GM18526 (cell line): ENCODE measurements around the gene HMGN4.

Experiments used
- POLR2A ChIP-seq: IDR thresholded peaks from 3 replicates; pipeline ENCODE4 v1.6.1; 2011; ENCODE audit not compliant: insufficient read length; ENCODE audit errors: extremely low read depth

Gene HMGN4

DNA sequence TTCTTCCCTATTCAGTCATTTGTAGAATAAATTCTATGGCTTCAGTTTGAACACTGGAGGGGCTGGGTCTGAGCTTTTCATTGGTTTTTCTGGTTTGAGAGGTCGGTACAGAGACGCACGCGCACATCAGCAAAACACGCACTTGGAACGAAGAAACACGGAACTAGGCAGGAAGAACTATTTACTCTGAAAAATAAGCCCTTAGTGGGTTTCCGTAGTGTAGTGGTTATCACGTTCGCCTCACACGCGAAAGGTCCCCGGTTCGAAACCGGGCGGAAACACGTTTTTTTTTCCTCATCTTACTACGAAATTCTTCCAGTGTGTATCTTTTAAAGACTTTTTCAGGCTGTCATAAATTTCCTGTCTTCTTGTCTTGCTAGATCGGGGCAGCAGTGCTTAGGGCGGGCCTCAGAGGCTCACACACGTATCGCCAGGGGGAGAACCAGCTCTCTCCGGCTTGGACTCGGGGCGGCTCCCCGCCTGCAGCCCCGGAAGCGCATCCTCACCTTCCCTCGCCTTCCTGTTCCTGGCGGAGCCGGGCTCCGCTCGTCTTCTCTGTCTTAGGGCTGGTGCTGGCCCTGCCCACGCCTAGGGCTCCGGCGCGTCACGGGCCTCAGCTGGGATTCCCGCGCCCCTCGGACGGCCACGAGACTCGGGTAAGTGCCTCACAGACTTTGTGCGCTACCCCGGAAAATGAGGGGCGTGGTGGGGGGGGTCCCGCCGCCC is at the start of gene HMGN4:
Gene HMGN4 (plus strand): TSS at position 521 of the 726 bp plus-strand sequence. CDS start 6,841 bp downstream, outside the sequence.
- peak; percentile 74 for TF ChIP-seq POLR2A

DNA sequence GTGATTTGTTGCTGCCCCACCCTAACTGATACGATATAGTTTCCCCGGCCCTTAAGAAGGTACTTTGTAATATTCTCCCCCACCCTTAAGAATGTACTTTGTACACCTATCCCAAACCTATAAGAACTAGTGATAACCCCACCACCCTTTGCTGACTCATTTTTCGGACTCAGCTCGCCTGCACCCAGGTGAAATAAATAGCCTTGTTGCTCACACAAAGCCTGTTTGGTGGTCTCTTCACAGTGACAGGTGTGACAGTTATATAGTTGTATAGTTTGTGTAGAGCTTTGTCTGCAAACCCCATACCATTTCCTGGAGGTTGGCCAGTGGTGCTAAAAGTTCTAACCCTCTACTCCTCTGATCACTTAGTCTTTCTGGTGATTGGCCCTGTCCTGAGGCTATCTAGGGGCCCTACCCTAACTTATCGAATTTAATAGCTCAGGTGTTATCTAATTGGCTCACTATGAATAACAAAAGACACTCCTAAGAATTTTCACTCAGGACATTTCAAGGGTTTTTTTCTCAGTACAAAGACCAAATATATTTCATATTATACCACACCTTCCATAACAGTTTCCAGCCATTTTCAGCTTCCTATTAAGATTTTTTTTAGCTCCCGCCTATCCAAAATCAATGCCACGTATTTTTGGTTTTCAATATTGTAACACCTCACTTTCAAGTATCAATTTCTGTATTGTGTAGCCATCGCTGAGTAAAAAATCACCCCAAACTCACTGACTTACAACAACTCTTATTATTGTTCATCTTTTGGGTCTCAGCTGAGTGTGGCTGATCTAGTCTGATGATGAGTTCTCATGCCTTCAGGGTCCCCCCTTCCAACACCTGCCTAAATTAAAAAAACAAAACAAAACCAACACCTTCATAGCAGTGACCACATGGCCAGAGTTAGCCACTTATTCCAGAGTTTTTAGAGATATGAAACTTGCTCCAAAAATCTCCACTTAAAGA is 47.9 kb upstream of the HMGN4 start:
- no peak for TF ChIP-seq POLR2A

DNA sequence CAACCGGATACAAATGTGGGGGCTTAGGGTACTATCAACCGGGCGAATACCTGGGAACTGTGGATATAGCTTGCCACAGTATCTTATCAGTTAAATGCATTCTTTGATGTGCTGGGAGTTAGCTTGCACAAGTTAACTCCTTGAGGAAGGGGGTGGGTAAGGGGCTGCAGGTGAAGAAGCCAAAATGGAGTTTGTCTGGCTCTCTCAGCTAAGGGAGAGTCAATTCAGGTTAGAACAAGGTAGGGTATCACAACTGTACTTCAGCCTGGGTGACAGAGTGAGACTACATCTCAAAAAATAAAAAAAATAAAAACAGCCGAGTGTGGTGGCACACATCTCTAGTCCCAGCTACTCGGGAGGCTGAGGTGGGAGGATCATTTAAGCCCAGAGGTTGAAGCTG is 46.6 kb upstream of the HMGN4 start:
- no peak for TF ChIP-seq POLR2A

DNA sequence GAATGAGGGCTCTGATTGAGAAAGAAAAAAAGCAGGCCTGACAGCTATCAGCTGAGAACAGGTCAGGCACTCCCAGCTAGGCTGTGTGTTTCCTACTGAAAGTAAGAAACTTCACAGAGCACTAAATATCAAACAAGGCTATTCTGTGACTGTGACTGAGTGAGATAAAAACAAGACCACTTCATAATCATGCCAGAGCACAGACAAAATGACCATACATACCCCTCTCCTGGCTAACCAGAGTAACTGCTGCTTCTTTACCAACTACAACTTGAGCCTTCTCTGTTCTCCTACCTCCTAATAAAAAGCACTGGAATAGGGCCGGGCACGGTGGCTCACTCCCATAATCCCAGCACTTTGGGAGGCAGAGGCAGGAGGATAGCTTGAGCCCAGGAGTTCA is 44.9 kb upstream of the HMGN4 start:
- TF ChIP-seq POLR2A = no peak

- no peak for TF ChIP-seq POLR2A
Observed at GRCh38 chr6:26494117-26494516, 44.0 kb upstream of the HMGN4 start.

- no peak for TF ChIP-seq POLR2A
Observed at GRCh38 chr6:26495281-26495680, 42.9 kb upstream of the HMGN4 start.

DNA sequence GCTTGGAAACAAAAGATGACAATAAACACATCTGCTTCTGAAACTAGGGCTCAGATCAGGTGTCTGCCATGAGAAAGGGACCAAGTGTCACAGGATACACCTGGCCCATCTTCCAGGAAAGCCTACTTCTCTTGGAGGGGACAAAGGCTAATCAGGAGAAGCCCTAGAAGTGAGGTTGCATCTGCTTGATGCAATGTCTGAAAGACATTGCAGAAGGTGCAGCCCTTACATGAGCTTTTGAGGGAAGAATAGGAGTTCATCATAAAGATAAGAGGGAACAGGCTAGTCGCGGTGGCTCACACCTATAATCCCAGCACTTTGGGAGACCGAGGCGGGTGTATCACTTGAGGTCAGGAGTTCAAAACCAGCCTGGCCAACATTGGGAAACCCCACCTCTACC is 40.6 kb upstream of the HMGN4 start:
- no peak for TF ChIP-seq POLR2A

DNA sequence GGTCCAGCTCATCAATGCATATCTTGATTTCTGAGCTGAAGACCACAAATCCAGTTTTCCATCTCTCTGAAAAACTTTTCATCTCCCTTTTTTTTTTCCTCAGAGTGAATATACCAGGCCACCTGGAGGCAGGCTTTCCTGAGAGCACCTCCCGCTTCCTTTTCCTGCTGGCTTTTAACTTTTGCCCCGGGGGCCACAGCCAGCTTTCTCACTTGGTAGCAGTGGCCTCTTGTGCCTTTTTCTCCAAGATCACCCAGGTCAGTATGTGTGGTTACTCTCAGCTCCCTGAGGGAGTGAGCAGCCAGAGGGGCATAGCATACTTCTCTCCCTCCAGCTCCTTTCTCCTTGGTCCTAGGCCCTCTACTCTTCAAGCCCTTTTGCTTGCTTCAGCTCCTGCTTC is 38.1 kb upstream of the HMGN4 start, which contains the start of gene BTN1A1:
Gene BTN1A1 (plus strand): TSS at position 202 of the 400 bp plus-strand sequence. CDS start 984 bp downstream, outside the sequence.
- no peak for TF ChIP-seq POLR2A

DNA sequence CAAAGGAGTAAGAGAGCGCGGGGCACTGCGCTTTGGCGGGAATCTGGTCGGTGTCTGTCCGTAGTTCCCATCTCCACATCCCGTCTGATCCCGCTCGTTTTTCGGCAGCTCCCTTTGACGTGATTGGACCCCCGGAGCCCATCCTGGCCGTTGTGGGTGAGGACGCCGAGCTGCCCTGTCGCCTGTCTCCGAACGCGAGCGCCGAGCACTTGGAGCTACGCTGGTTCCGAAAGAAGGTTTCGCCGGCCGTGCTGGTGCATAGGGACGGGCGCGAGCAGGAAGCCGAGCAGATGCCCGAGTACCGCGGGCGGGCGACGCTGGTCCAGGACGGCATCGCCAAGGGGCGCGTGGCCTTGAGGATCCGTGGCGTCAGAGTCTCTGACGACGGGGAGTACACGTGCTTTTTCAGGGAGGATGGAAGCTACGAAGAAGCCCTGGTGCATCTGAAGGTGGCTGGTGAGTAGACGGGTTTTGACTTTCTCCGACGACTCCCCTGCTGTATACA is 36.6 kb upstream of the HMGN4 start:
- TF ChIP-seq POLR2A = no peak

- no peak for TF ChIP-seq POLR2A
Observed at GRCh38 chr6:26502165-26502564, 36.0 kb upstream of the HMGN4 start.

DNA sequence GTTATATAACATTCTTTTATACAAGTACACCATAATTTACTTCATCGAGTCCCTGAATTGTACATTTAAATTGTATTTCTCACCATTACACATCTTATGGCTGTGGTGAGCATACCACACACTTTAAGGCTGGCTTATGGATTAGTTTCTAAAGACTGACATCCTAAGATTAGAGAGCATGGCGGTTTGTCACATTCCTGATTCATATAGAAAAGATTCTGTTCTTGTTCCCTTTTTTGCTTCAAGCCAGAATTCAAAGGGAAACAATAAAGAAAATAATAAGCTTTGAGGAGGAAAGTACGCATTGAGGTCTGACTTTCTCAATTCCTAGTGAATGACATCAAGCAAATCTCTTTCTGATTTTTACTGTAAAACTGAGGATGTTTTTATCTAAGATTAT is 35.5 kb upstream of the HMGN4 start:
- TF ChIP-seq POLR2A = no peak

GRCh38 chr6:26507658-26508057 is 30.5 kb upstream of the HMGN4 start:
- TF ChIP-seq POLR2A = no peak

DNA sequence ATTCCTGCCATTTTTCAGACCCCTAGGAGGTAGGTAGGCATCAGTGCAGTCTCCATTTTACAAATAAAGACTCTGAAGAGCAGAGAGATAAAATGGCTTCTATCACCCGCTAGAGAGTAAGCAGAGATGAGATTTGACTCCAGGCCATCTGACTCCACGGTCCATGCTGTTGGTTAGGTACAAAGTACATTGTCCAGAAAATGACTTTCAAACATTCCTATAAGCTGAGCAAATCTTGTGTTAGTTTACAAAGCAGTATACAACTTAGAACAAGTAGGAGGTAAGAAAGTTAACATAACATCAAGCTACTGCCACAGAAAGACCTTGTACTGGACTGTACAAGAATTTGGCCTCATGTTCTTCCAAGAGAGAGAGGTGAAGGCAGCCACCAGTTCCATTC is 23.2 kb upstream of the HMGN4 start:
- TF ChIP-seq POLR2A = no peak

- no peak for TF ChIP-seq POLR2A
Observed at GRCh38 chr6:26516481-26517427, 21.4 kb upstream of the HMGN4 start.

DNA sequence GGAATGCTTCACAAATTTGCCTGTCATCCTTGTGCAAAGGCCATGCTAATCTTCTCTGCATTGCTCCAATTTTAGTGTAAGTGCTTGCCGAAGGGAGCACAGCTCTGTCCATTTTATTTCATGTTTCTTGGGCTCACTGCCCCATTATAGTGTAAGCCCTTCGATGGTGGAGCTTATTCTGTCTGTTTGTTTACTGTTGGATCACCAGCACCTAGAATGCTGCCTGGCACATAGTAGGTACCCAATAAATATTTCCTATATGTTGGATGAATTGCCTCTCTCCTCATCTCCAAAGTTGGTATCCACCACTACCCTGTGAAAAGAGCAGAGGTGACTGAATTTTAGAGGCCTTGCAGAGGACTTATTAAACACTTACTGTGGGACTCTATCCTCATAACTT is 18.8 kb upstream of the HMGN4 start:
- no peak for TF ChIP-seq POLR2A

DNA sequence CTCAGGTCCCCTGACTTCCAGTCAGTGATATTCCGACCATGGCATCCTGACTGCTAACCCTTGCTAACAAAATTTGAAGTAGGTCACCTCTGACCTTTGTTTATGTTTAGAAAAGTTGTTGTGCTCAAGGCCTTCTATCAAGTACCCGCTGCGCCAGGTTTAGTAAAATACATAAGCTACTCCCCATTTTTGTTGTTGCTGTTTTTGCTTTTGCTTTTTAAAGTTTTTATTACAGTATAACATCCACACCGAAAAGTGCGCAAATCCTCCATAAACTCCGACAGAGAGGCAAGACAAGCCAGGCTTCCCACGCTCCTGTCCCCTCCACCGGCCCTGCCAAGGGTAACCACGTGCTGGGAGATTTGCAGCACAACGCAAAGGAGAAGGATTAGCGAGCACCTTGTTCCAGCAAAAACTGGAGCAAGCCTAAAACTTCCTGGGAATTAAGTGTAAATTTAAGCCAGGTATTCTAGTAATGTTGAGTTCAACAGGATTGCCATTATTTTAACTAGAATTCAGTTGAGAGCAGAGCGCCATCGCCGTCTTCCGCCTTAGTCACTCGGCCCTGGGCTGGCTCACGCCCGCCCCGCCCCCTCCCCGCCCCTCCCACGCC is 17.8 kb upstream of the HMGN4 start:
- peak; percentile 0 for TF ChIP-seq POLR2A
